ENCODE data around the gene DNAJA3.

DNAJA3 gene

GRCh38 chr16:4420505-4421105, 5.1 kb upstream of the DNAJA3 start:
- Histone ChIP-seq H3K4me3 (ENCODE audit: low read length) (no peak overlapping the region), H2AFZ (ENCODE audit: low read length) (no peak overlapping the region), H3K27me3 (replicated peaks; ENCODE audit: insufficient read depth, low read length) (no peaks in the 10 kb centered on the region), H3K4me1 (ENCODE audit: low read length) (peaks cover 3% of the 10 kb centered on the region; the same call in 1 of the 2 replicates), H3K4me2 (ENCODE audit: low read depth, low read length) (no peak overlapping the region), H3K27ac (ENCODE audit: low read length) (no peak overlapping the region), H3K36me3 (replicated peaks; ENCODE audit: insufficient read depth, low read length) (no peaks in the 10 kb centered on the region), H4K20me1 (ENCODE audit: insufficient read depth, low read length) (no peaks in the 10 kb centered on the region), H3K9me3 (replicated peaks; ENCODE audit: insufficient read depth, low read length) (no peaks in the 10 kb centered on the region), H3F3A (ENCODE audit: insufficient read depth, low read length) (peaks cover 6% of the 10 kb centered on the region), H3K9ac (ENCODE audit: low read length) (no peak overlapping the region), H3K79me2 (ENCODE audit: low read length) (peaks cover 8% of the 10 kb centered on the region), H3K9me2 (replicated peaks; ENCODE audit: insufficient read depth, low read length) (no peaks in the 10 kb centered on the region)
- no peak for DNase-seq
- no peak for TF ChIP-seq EZH2phosphoT487 (IDR thresholded peaks at IDR 0.05; ENCODE audit: low read length)
- TF ChIP-seq EZH2 (optimal IDR thresholded peaks at IDR 0.05; ENCODE audit: low read depth, low read length), result no peak
- TF ChIP-seq CTCF (IDR thresholded peaks at IDR 0.05; ENCODE audit: low read length), result no peak

GRCh38 chr16:4426021-4426684, 485 bp downstream of the DNAJA3 start:
- Histone ChIP-seq H3K36me3 (replicated peaks; ENCODE audit: insufficient read depth, low read length) (peaks cover 3% of the 10 kb centered on the region; the same call in 1 of the 2 replicates), H2AFZ (ENCODE audit: low read length) (peak overlapping the region; percentile 98), H3K4me2 (ENCODE audit: low read depth, low read length) (peak overlapping the region; percentile 90), H3K9me3 (replicated peaks; ENCODE audit: insufficient read depth, low read length) (no peaks in the 10 kb centered on the region), H3K27ac (ENCODE audit: low read length) (peak overlapping the region; percentile 89), H3K4me3 (ENCODE audit: low read length) (peak overlapping the region; percentile 100), H3K9me2 (replicated peaks; ENCODE audit: insufficient read depth, low read length) (no peaks in the 10 kb centered on the region), H3F3A (ENCODE audit: insufficient read depth, low read length) (peaks cover 7% of the 10 kb centered on the region; the same call in 1 of the 2 replicates), H3K9ac (ENCODE audit: low read length) (peak overlapping the region; percentile 98), H3K79me2 (ENCODE audit: low read length) (peaks cover 53% of the 10 kb centered on the region), H3K27me3 (replicated peaks; ENCODE audit: insufficient read depth, low read length) (no peaks in the 10 kb centered on the region), H4K20me1 (ENCODE audit: insufficient read depth, low read length) (no peaks in the 10 kb centered on the region), H3K4me1 (ENCODE audit: low read length) (peaks cover 12% of the 10 kb centered on the region)
- TF ChIP-seq EZH2phosphoT487 (IDR thresholded peaks at IDR 0.05; ENCODE audit: low read length) (no peak), CTCF (IDR thresholded peaks at IDR 0.05; ENCODE audit: low read length) (no peak), EZH2 (optimal IDR thresholded peaks at IDR 0.05; ENCODE audit: low read depth, low read length) (no peak)
- DNase-seq, result peak; percentile 29

GRCh38 chr16:4426722-4427372, 1.2 kb downstream of the DNAJA3 start:
- H3F3A ChIP-seq (ENCODE audit: insufficient read depth, low read length), result peaks cover 7% of the 10 kb centered on the region; the same call in 1 of the 2 replicates
- H3K36me3 ChIP-seq (replicated peaks; ENCODE audit: insufficient read depth, low read length), result peaks cover 3% of the 10 kb centered on the region; the same call in 1 of the 2 replicates
- H3K4me2 ChIP-seq (ENCODE audit: low read depth, low read length), result peak overlapping the region; percentile 90
- no peak for DNase-seq
- peaks cover 56% of the 10 kb centered on the region for H3K79me2 ChIP-seq (ENCODE audit: low read length)
- peak overlapping the region; percentile 89; the same call in 1 of the 2 replicates for H3K27ac ChIP-seq (ENCODE audit: low read length)
- H3K4me3 ChIP-seq (ENCODE audit: low read length), result peak overlapping the region; percentile 100
- no peak overlapping the region for H2AFZ ChIP-seq (ENCODE audit: low read length)
- no peaks in the 10 kb centered on the region for H3K27me3 ChIP-seq (replicated peaks; ENCODE audit: insufficient read depth, low read length)
- H3K9ac ChIP-seq (ENCODE audit: low read length), result peak overlapping the region; percentile 98
- peaks cover 12% of the 10 kb centered on the region for H3K4me1 ChIP-seq (ENCODE audit: low read length)
- H3K9me2 ChIP-seq (replicated peaks; ENCODE audit: insufficient read depth, low read length), result no peaks in the 10 kb centered on the region
- H3K9me3 ChIP-seq (replicated peaks; ENCODE audit: insufficient read depth, low read length), result no peaks in the 10 kb centered on the region
- TF ChIP-seq CTCF (IDR thresholded peaks at IDR 0.05; ENCODE audit: low read length) (no peak), EZH2 (optimal IDR thresholded peaks at IDR 0.05; ENCODE audit: low read depth, low read length) (no peak), EZH2phosphoT487 (IDR thresholded peaks at IDR 0.05; ENCODE audit: low read length) (no peak)
- H4K20me1 ChIP-seq (ENCODE audit: insufficient read depth, low read length), result no peaks in the 10 kb centered on the region

Data from MM.1S (cell line).